ENCODE measurements around the gene LCP2. TPM values are rescaled to one million over a fixed set of nuclear protein-coding genes. Genes with fewer than 3 reads are reported as not detected.

The LCP2 gene
- total RNA-seq, 1 experiment from 2014 or later, result 0.36 TPM

DNA sequence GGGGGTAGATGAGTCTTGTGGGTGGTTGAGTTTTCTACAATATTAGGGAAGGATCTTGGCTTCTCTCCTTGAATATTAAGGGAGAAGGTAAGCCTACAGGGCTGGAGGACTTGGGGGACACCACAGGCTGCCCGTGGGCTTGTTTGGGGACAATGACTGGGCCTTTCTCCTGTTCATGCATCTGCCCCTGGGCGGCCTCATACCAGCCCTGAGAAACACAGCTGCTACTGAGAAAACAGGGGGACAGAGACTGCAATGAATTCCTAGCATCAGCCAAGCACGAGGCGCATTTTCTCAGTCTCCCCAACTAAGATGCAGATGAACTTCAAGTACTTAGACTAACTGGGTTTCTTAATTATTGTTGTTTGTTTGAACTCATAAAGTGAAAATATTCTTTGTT, 40.2 kb downstream of the LCP2 start:
- intact Hi-C loops (cut with micrococcal nuclease; ENCODE audit: unreplicated experiment), result no loop called here
- CTCF ChIA-PET, result no interaction called here
- in situ Hi-C loops (cut with HindIII; ENCODE audit: low pct_unique_long_range_greater_than_20kb, low sequenced_read_pairs), result no loop called here

DNA sequence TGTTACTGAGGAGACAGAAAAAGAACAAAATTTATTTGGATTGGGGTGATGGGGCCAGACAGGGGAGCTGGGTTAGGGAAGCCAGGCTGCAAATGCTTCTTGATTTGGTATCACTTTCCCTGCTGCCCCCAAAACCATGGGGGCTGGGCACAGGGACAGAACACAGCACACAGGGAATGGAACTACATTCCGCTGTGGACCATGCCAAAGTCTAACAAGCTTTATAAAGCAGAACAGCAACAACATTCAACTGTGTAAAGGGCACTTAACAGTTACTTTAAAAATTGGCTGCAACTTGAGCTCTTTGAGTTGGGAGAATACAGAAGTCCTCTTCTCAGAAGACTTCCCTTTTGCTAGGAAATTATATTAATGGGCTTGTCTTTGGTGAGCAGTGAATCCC, 41.0 kb downstream of the LCP2 start:
- DNase-seq (ENCODE audit: low read depth, low spot score), result no peak
- H3K4me1 ChIP-seq (ENCODE audit: control insufficient read depth, insufficient read depth, low read length), result no peaks in the 10 kb centered on the region
- in situ Hi-C loops (cut with HindIII; ENCODE audit: low pct_unique_long_range_greater_than_20kb, low sequenced_read_pairs), result no loop called here
- no peak overlapping the region for H3K27ac ChIP-seq (ENCODE audit: low read length)
- intact Hi-C loops (cut with micrococcal nuclease; ENCODE audit: unreplicated experiment), result no loop called here
- no peaks in the 10 kb centered on the region for H3K9me3 ChIP-seq (ENCODE audit: control insufficient read depth, insufficient read depth, low read depth, low read length)
- no peak overlapping the region for H3K4me3 ChIP-seq (ENCODE audit: low read depth in 2 of 2, low read length in 2 of 2)
- H3K36me3 ChIP-seq (ENCODE audit: control insufficient read depth, insufficient read depth, low read length), result no peaks in the 10 kb centered on the region
- no peak for ATAC-seq
- H3K27me3 ChIP-seq (ENCODE audit: control insufficient read depth, insufficient read depth, low read length), result peaks cover 24% of the 10 kb centered on the region
- POLR2A ChIA-PET, result no interaction called here
- TF ChIP-seq SIN3A (IDR thresholded peaks at IDR 0.05; ENCODE audit: borderline replicate concordance, insufficient read depth, low read depth, low read length), result no peak
- CTCF ChIA-PET, result no interaction called here
- BruUV-seq (replicated peaks), result no TSS peak

More for the DNA sequence above, 40.2 kb downstream of the LCP2 start:
- H3K36me3 ChIP-seq (ENCODE audit: control insufficient read depth, insufficient read depth, low read length), result no peaks in the 10 kb centered on the region
- H3K27ac ChIP-seq (ENCODE audit: low read length), result no peak overlapping the region
- POLR2A ChIA-PET, result no interaction called here
- no peak for DNase-seq (ENCODE audit: low read depth, low spot score)
- peaks cover 17% of the 10 kb centered on the region for H3K27me3 ChIP-seq (ENCODE audit: control insufficient read depth, insufficient read depth, low read length)
- TF ChIP-seq, protein P1, sequence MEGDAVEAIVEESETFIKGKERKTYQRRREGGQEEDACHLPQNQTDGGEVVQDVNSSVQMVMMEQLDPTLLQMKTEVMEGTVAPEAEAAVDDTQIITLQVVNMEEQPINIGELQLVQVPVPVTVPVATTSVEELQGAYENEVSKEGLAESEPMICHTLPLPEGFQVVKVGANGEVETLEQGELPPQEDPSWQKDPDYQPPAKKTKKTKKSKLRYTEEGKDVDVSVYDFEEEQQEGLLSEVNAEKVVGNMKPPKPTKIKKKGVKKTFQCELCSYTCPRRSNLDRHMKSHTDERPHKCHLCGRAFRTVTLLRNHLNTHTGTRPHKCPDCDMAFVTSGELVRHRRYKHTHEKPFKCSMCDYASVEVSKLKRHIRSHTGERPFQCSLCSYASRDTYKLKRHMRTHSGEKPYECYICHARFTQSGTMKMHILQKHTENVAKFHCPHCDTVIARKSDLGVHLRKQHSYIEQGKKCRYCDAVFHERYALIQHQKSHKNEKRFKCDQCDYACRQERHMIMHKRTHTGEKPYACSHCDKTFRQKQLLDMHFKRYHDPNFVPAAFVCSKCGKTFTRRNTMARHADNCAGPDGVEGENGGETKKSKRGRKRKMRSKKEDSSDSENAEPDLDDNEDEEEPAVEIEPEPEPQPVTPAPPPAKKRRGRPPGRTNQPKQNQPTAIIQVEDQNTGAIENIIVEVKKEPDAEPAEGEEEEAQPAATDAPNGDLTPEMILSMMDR (IDR thresholded peaks at IDR 0.05), result no peak
- no peak for TF ChIP-seq SIN3A (IDR thresholded peaks at IDR 0.05; ENCODE audit: borderline replicate concordance, insufficient read depth, low read depth, low read length)
- TF ChIP-seq, protein P2, sequence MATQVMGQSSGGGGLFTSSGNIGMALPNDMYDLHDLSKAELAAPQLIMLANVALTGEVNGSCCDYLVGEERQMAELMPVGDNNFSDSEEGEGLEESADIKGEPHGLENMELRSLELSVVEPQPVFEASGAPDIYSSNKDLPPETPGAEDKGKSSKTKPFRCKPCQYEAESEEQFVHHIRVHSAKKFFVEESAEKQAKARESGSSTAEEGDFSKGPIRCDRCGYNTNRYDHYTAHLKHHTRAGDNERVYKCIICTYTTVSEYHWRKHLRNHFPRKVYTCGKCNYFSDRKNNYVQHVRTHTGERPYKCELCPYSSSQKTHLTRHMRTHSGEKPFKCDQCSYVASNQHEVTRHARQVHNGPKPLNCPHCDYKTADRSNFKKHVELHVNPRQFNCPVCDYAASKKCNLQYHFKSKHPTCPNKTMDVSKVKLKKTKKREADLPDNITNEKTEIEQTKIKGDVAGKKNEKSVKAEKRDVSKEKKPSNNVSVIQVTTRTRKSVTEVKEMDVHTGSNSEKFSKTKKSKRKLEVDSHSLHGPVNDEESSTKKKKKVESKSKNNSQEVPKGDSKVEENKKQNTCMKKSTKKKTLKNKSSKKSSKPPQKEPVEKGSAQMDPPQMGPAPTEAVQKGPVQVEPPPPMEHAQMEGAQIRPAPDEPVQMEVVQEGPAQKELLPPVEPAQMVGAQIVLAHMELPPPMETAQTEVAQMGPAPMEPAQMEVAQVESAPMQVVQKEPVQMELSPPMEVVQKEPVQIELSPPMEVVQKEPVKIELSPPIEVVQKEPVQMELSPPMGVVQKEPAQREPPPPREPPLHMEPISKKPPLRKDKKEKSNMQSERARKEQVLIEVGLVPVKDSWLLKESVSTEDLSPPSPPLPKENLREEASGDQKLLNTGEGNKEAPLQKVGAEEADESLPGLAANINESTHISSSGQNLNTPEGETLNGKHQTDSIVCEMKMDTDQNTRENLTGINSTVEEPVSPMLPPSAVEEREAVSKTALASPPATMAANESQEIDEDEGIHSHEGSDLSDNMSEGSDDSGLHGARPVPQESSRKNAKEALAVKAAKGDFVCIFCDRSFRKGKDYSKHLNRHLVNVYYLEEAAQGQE (IDR thresholded peaks at IDR 0.05; ENCODE audit: insufficient read depth in 1 of 2, low read depth in 2 of 2, low read length in 1 of 2), result no peak
- no peak for TF ChIP-seq TCF7L2 (IDR thresholded peaks at IDR 0.05; ENCODE audit: low read depth, low read length)
- TF ChIP-seq POLR2AphosphoS5 (IDR thresholded peaks at IDR 0.05; ENCODE audit: low read depth, low read length), result no peak
- H3K9me3 ChIP-seq (ENCODE audit: control insufficient read depth, insufficient read depth, low read depth, low read length), result no peaks in the 10 kb centered on the region
- no peak overlapping the region for H3K4me3 ChIP-seq (ENCODE audit: low read depth in 2 of 2, low read length in 2 of 2)
- no peaks in the 10 kb centered on the region for H3K4me1 ChIP-seq (ENCODE audit: control insufficient read depth, insufficient read depth, low read length)
- ATAC-seq, result no peak
- no TSS peak for BruUV-seq (replicated peaks)

DNA sequence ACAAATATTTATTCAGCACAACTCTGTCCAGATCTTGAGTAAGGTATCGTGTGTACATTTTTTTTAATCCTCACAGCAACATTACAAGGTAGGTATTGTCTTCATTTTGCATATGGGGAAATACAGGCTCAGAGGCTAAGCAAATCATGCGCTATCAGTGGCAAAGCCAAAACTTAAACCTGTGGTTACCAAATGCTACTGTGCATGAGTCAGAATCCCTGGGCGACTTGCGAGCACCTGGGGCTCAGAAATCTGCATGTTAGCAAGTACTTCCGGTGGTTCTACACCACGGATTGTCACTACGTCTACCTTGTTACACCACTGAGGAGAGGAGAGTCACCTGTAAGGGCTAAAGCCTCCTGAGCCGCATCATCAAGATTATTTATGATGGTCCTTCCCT, 43.5 kb downstream of the LCP2 start:
- POLR2A ChIA-PET, result no interaction called here
- DNase-seq (ENCODE audit: low read depth, low spot score) (no peak), ATAC-seq (no peak)
- TF ChIP-seq TCF7L2 (IDR thresholded peaks at IDR 0.05; ENCODE audit: low read depth, low read length) (no peak), POLR2AphosphoS5 (IDR thresholded peaks at IDR 0.05; ENCODE audit: low read depth, low read length) (no peak), SIN3A (IDR thresholded peaks at IDR 0.05; ENCODE audit: borderline replicate concordance, insufficient read depth, low read depth, low read length) (no peak)
- TF ChIP-seq, protein P2 (IDR thresholded peaks at IDR 0.05; ENCODE audit: insufficient read depth in 1 of 2, low read depth in 2 of 2, low read length in 1 of 2), result no peak
- TF ChIP-seq, protein P1 (IDR thresholded peaks at IDR 0.05), result no peak
- no peak overlapping the region for H3K4me3 ChIP-seq (ENCODE audit: low read depth in 2 of 2, low read length in 2 of 2)
- H3K4me1 ChIP-seq (ENCODE audit: control insufficient read depth, insufficient read depth, low read length), result no peaks in the 10 kb centered on the region
- in situ Hi-C loops (cut with HindIII; ENCODE audit: low pct_unique_long_range_greater_than_20kb, low sequenced_read_pairs) (no loop called here), intact Hi-C loops (cut with micrococcal nuclease; ENCODE audit: unreplicated experiment) (no loop called here)
- BruUV-seq (replicated peaks), result no TSS peak
- no peaks in the 10 kb centered on the region for H3K36me3 ChIP-seq (ENCODE audit: control insufficient read depth, insufficient read depth, low read length)
- peaks cover 39% of the 10 kb centered on the region for H3K27me3 ChIP-seq (ENCODE audit: control insufficient read depth, insufficient read depth, low read length)
- CTCF ChIA-PET, result no interaction called here
- no peak overlapping the region for H3K27ac ChIP-seq (ENCODE audit: low read length)
- no peaks in the 10 kb centered on the region for H3K9me3 ChIP-seq (ENCODE audit: control insufficient read depth, insufficient read depth, low read depth, low read length)

Measured in Panc1 (cell line).